ENCODE results near the gene RASGRF1. TPM values are rescaled to one million over a fixed set of nuclear protein-coding genes. Genes with fewer than 3 reads are reported as not detected.

RASGRF1 gene
- total RNA-seq, 4 donors from 2014 or later = not detected

DNA sequence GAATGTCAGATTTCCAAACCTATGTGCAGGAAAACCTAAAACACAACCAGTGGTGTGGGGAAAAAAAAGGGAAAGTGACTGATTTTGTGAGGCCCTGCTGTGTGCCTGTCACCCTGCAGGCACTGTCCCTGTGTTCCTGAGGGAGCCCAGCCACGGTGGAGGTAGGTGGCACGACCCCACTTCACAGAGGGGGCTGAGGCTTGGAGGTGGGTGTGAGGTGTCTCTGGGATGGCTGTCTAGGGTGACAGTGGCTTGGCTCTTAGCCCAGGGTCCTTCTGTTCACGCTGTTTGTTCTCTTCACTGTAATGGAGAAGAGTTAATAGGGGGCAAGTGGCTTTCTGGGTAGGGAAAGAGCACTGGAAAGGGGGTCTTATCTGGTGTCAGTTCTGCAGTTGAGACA lies 22.6 kb downstream of the RASGRF1 start:
- no peak for TF ChIP-seq CTCF (IDR thresholded peaks at IDR 0.05 in 4 of 5, conservative IDR thresholded peaks at IDR 0.05 in 1 of 5)
- no peak for TF ChIP-seq POLR2A (IDR thresholded peaks at IDR 0.05)
- Histone ChIP-seq H3K9me3 (no peaks in the 10 kb centered on the region), H3K4me3 (no peak overlapping the region), H3K27me3 (no peaks in the 10 kb centered on the region), H3K27ac (no peak overlapping the region), H3K4me1 (no peaks in the 10 kb centered on the region), H3K36me3 (no peaks in the 10 kb centered on the region)
- in situ Hi-C loops (cut with MboI; ENCODE audit: low sequenced_read_pairs in 4 of 4) (no loop called here), intact Hi-C loops (cut with DNase I; ENCODE audit: low total_unique reads) (no loop called here)
- DNase-seq (no peak), ATAC-seq (no peak)

DNA sequence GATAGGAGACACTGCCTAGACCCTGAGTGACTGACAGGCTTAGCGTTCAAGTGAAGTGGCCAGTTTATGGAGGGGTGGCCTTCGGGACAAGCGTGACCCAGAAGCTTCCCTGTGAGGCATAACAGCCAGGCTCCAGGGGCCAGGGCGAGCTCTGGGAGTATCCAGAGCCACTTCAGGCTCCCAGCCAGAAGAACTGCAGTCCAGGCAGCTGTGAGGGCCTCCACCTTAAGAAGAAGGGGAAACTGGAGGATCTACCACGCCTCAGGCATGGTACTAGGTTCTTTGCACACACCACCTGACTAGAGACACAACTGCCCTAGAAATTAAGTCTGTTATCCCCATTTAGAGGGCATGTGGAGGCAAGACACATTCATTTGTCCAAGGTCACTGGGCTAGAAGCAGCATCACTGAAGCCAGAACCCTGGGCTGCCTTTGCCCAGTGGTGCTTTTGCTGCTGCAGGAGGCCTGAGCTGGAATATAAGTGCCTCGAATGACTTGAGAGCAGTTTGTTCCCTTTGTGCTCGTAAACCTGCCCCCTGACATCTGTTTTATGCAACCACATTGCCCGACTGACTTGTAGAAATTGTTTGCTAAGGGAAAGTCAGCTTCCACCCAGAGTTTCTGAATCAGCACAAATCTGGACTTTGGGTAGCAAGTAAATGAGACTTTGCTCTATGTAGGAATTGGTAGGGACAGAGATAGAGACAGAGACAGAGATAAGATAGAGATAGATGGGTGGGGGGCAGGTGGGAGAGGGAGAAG lies 23.3 kb downstream of the RASGRF1 start:
- no peak for TF ChIP-seq CTCF (IDR thresholded peaks at IDR 0.05 in 4 of 5, conservative IDR thresholded peaks at IDR 0.05 in 1 of 5)
- TF ChIP-seq POLR2A (IDR thresholded peaks at IDR 0.05) = no peak
- ATAC-seq = no peak
- no peak overlapping the region for H3K27ac ChIP-seq
- H3K4me3 ChIP-seq = no peak overlapping the region
- no peaks in the 10 kb centered on the region for H3K4me1 ChIP-seq
- H3K9me3 ChIP-seq = no peaks in the 10 kb centered on the region
- DNase-seq = no peak
- in situ Hi-C loops (cut with MboI; ENCODE audit: low sequenced_read_pairs in 4 of 4) = no loop called here
- H3K27me3 ChIP-seq = no peaks in the 10 kb centered on the region
- intact Hi-C loops (cut with DNase I; ENCODE audit: low total_unique reads) = no loop called here
- no peaks in the 10 kb centered on the region for H3K36me3 ChIP-seq

DNA sequence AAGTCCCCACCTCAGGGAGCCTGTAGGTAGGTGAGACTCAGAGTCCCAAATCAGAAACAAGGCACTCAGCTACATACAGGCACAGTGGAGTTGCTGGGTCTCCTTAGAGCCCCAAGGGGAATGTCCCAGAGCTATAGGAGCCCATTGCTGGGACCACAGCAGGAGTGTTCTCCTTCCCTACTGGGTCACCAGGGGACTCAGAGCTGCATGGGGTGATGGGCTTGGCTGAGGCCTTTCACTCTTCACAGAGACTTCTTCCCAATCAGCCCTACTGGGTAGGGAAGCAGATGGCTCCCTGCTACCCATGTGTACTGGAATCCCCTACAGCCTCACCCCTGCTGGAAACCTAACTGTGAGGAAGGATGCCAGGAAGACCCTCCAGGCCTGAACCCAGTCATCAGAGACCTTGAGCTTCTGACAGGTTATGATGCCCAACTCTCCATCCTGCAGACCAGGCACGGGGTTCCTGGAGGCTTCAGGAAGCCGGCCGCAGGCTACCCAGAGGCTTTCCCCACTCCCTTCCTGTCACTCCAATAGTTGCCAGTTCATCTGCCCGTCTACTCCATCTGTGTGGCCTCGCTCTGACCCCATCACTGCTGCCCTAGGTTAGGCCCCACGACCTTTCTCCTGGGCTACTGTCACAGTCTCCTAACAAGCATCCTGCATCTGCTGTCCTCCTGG lies 24.0 kb downstream of the RASGRF1 start:
- Histone ChIP-seq H3K27me3 (no peaks in the 10 kb centered on the region), H3K36me3 (no peaks in the 10 kb centered on the region), H3K9me3 (no peaks in the 10 kb centered on the region), H3K27ac (no peak overlapping the region), H3K4me1 (no peaks in the 10 kb centered on the region), H3K4me3 (no peak overlapping the region)
- in situ Hi-C loops (cut with MboI; ENCODE audit: low sequenced_read_pairs in 4 of 4) = no loop called here
- DNase-seq (no peak), ATAC-seq (no peak)
- TF ChIP-seq POLR2A (IDR thresholded peaks at IDR 0.05) (no peak), CTCF (IDR thresholded peaks at IDR 0.05 in 4 of 5, conservative IDR thresholded peaks at IDR 0.05 in 1 of 5) (no peak)
- intact Hi-C loops (cut with DNase I; ENCODE audit: low total_unique reads) = no loop called here

DNA sequence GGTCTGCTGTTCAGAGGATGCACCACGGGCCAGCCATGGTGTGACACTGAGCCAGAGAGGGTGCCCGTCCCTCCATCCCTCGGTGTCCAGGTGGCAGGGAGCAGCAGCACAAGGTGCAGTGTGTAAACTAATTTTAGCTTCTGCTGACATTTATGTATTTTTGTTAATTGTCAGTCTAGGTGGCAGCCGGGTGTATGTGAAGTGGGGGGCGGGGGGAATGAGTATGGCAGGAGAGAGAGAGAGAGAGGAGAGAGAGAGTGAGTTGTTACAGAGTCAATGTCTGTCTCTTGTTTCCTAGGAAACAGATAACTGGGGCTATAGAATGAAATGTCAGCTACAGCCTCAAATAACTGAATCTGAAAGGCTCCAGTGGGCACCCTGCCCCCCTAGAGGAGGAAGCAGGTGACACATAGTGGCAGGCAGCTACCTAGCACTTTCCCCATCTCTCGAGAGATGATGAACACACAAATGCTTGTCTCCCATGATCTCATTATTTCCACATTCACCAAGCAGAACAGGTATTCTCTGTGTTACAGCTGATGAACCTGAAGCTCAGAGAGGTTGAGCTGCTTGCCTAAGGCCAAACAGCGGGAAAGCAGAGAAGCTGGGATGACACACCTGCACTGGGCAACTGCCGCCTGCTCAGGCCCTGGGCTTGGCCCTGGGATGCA lies 24.7 kb downstream of the RASGRF1 start:
- H3K36me3 ChIP-seq = no peaks in the 10 kb centered on the region
- intact Hi-C loops (cut with DNase I; ENCODE audit: low total_unique reads) = no loop called here
- no peaks in the 10 kb centered on the region for H3K9me3 ChIP-seq
- H3K4me3 ChIP-seq = no peak overlapping the region
- no peak for TF ChIP-seq CTCF (IDR thresholded peaks at IDR 0.05 in 4 of 5, conservative IDR thresholded peaks at IDR 0.05 in 1 of 5)
- TF ChIP-seq POLR2A (IDR thresholded peaks at IDR 0.05) = no peak
- in situ Hi-C loops (cut with MboI; ENCODE audit: low sequenced_read_pairs in 4 of 4) = no loop called here
- ATAC-seq (no peak), DNase-seq (no peak)
- H3K27ac ChIP-seq = no peak overlapping the region
- H3K27me3 ChIP-seq = no peaks in the 10 kb centered on the region
- no peaks in the 10 kb centered on the region for H3K4me1 ChIP-seq
